MCF 10A (cell line): Measurements from ENCODE around the gene TRIM41. TPM values are rescaled to one million over a fixed set of nuclear protein-coding genes. Genes with fewer than 3 reads are reported as not detected.
"Not testable (repeated sequence)": the region's sequence is repeated elsewhere in the genome, so short reads cannot be mapped to it uniquely, and the experiment has no call there.

Source experiments
- BruUV-seq: library from RNA; stranded (reverse); fragments of 400-500 nt; replicated peaks from 2 replicates; lab custom pipeline; 2021; lab: Mats Ljungman, UMichigan
- CTCF ChIA-PET: fragments of 300-600 bp; sonication (Branson Sonifier 250); formaldehyde crosslinking; extraction: SDS; loops from one replicate; lab custom pipeline; 2021; ENCODE audit warnings: antibody characterized with exemption, inconsistent platforms; lab: Yijun Ruan, JAX
- POLR2A ChIA-PET: fragments of 300-600, 350-650 bp; sonication (Branson Sonifier 250); formaldehyde crosslinking; extraction: SDS; loops from one replicate; lab custom pipeline; 2020; ENCODE audit warnings: antibody characterized with exemption, inconsistent platforms; lab: Yijun Ruan, JAX
- DNase-seq: peaks from one replicate; pipeline ENCODE4 v3.0.0-alpha.2; 2018; ENCODE audit not compliant: unreplicated experiment
- H3K27ac Mint-ChIP-seq: one replicate; pipeline ENCODE4 v1.8.0; 2022; ENCODE audit warnings: mild to moderate bottlenecking, low read depth, mixed read lengths; ENCODE audit not compliant: unreplicated experiment
- H3K27me3 Mint-ChIP-seq: one replicate; pipeline ENCODE4 v1.8.0; 2022; ENCODE audit warnings: mixed read lengths; ENCODE audit not compliant: insufficient read depth, unreplicated experiment
- H3K36me3 Mint-ChIP-seq: one replicate; pipeline ENCODE4 v1.8.0; 2022; ENCODE audit warnings: mild to moderate bottlenecking, moderate library complexity, mixed read lengths; ENCODE audit not compliant: insufficient read depth, unreplicated experiment
- H3K4me1 Mint-ChIP-seq: one replicate; pipeline ENCODE4 v1.8.0; 2022; ENCODE audit warnings: mixed read lengths; ENCODE audit not compliant: insufficient read depth, unreplicated experiment
- H3K4me3 Mint-ChIP-seq: one replicate; pipeline ENCODE4 v1.8.0; 2022; ENCODE audit warnings: mild to moderate bottlenecking, moderate library complexity, mixed read lengths; ENCODE audit not compliant: unreplicated experiment
- H3K9me3 Mint-ChIP-seq: one replicate; pipeline ENCODE4 v1.8.0; 2022; ENCODE audit warnings: mixed read lengths; ENCODE audit not compliant: unreplicated experiment
- CTCF ChIP-seq: fragments of 200-600 bp; IDR thresholded peaks from one replicate; pipeline ENCODE4 v1.8.0; 2022; ENCODE audit warnings: antibody characterized with exemption, mild to moderate bottlenecking; ENCODE audit not compliant: unreplicated experiment
- intact Hi-C: fragments of 100-400 bp; cut with micrococcal nuclease; formaldehyde crosslinking; loops from 2 replicates; pipeline ENCODE4 v1.14.1; 2022
- total RNA-seq: library from RNA; stranded (reverse); gene quantifications from 2 replicates; pipeline ENCODE4 v1.2.3, GENCODE V29; 2022

TRIM41 gene
- total RNA-seq, 1 experiment from 2014 or later: 49.4 TPM

- no peaks in the 10 kb centered on the region for H3K9me3 Mint-ChIP-seq
- H3K27ac Mint-ChIP-seq: no peak overlapping the region
- POLR2A ChIA-PET: no interaction called here
- H3K27me3 Mint-ChIP-seq: no peaks in the 10 kb centered on the region
- no peak overlapping the region for H3K4me3 Mint-ChIP-seq
- CTCF ChIA-PET: no interaction called here
- DNase-seq: no peak
- H3K36me3 Mint-ChIP-seq: no peaks in the 10 kb centered on the region
- no peak for TF ChIP-seq CTCF
- no peaks in the 10 kb centered on the region for H3K4me1 Mint-ChIP-seq
- BruUV-seq: no TSS peak
- intact Hi-C loops: no loop called here
Observed at GRCh38 chr5:181281984-181282316, 58.9 kb downstream of the TRIM41 start.

- DNase-seq, CTCF ChIA-PET, H3K4me3 Mint-ChIP-seq, H3K27ac Mint-ChIP-seq, H3K27me3 Mint-ChIP-seq, H3K9me3 Mint-ChIP-seq, BruUV-seq, POLR2A ChIA-PET, H3K4me1 Mint-ChIP-seq, intact Hi-C loops, H3K36me3 Mint-ChIP-seq: not testable (repeated sequence)
Observed at GRCh38 chr5:181282415-181282814, 59.3 kb downstream of the TRIM41 start.

- H3K27me3 Mint-ChIP-seq: no peaks in the 10 kb centered on the region
- no peak for DNase-seq
- no peak overlapping the region for H3K27ac Mint-ChIP-seq
- no TSS peak for BruUV-seq
- intact Hi-C loops: no loop called here
- ChIA-PET CTCF (no interaction called here), POLR2A (no interaction called here)
- no peak for TF ChIP-seq CTCF
- no peaks in the 10 kb centered on the region for H3K4me1 Mint-ChIP-seq
- no peak overlapping the region for H3K4me3 Mint-ChIP-seq
- H3K9me3 Mint-ChIP-seq: no peaks in the 10 kb centered on the region
- H3K36me3 Mint-ChIP-seq: no peaks in the 10 kb centered on the region
Observed at GRCh38 chr5:181282874-181283273, 59.8 kb downstream of the TRIM41 start.

- CTCF ChIA-PET: no interaction called here
- intact Hi-C loops: no loop called here
- no peak for TF ChIP-seq CTCF
- H3K36me3 Mint-ChIP-seq: no peaks in the 10 kb centered on the region
- BruUV-seq: no TSS peak
- no peak overlapping the region for H3K27ac Mint-ChIP-seq
- no peaks in the 10 kb centered on the region for H3K27me3 Mint-ChIP-seq
- H3K9me3 Mint-ChIP-seq: no peaks in the 10 kb centered on the region
- H3K4me1 Mint-ChIP-seq: no peaks in the 10 kb centered on the region
- POLR2A ChIA-PET: no interaction called here
- peak; percentile 17 for DNase-seq
- H3K4me3 Mint-ChIP-seq: no peak overlapping the region
Observed at GRCh38 chr5:181283347-181283746, 60.3 kb downstream of the TRIM41 start.
